ENCODE data around the gene NELFE.
"Not testable (repeated sequence)": the region's sequence is repeated elsewhere in the genome, so short reads cannot be mapped to it uniquely, and the experiment has no call there.

The NELFE gene

DNA sequence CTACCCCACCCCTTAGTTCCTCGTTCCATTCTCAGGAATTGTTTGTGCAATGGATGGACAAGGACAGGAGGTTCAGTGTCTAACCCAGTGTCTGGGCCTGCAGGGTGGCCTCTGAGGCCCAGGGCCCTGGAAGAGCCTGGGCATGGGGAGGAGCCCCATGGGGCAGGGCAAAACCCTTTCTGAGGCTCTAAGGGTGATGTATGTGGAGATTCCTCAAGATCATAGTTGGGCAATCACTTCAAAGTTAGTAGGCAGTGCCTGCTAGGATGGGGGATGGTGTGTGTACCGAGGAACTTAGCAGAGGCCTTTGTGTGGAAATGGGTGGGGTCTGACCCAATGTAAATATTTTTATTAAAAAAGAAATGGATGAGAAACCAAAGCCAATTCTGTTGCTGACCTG, 38.0 kb downstream of the NELFE start:
- H3K27ac Mint-ChIP-seq = no peak overlapping the region
- H3K27me3 Mint-ChIP-seq = peaks cover 5% of the 10 kb centered on the region
- no peak for ATAC-seq
- no peaks in the 10 kb centered on the region for H3K4me1 Mint-ChIP-seq
- no peak overlapping the region for H3K4me3 Mint-ChIP-seq
- no peaks in the 10 kb centered on the region for H3K36me3 Mint-ChIP-seq
- H3K9me3 Mint-ChIP-seq = no peaks in the 10 kb centered on the region

DNA sequence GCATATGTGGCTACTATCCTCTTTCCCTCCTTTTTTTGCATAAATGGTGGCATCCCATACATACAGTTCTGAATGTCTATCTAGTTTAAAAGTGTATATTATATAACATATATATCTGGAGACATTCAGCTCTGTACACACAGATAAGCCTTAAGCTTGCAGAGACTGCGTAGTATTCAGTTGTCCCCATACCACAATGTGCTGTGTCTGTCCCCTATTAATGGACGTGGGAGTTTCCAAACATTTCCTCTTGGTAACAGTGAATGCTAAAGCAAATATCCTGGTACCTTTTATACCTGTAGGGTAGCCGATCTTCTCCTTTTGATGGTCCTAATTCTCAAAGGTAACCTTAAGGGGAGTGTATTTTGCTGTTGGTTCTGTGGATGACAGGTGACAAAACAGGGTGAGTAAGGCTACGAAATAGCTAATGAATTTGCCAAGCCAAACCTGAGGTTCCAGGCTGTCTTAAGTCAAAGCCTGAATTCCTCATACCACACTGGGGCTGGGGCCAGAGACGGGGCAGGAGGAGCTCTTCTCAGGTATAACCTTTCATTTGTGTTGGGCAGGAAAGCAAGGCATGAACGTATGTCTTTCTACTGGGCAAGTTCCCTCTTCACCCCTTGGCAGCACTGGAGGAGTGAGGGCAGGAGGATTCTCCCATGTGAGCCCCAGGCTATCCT, 39.0 kb downstream of the NELFE start:
- H3K27me3 Mint-ChIP-seq = peaks cover 10% of the 10 kb centered on the region

DNA sequence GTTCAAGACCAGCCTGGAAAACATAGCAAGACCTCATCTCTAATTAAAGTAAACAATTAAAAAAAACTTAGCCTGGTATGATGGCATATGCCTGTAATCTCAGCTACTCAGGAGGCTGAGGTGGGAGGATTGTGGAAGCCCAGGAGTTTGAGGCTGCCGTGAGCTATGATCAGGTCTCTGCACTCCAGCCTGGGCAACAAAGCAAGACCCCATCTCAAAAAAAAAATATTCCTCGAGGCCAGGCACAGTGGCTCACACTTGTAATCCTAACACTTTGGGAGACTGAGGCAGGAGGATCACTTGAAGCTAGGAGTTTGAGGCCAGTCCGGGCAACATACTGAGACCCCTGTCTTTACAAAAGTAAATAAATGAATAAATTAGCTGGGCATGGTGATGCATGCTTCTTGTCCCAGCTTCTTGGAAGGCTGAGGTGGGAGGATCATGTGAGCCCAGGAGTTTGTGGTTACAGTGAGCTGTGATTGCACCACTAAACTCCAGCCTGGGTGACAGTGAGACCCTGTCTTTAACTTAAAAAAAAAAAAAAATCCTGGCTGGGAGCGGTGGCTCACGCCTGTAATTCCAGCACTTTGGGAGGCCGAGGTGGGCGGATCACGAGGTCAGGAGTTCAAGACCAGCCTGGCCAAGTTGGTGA, 40.6 kb downstream of the NELFE start:
- H3K4me1 Mint-ChIP-seq = no peaks in the 10 kb centered on the region
- no peak overlapping the region for H3K4me3 Mint-ChIP-seq
- H3K27ac Mint-ChIP-seq = no peak overlapping the region
- no peak for ATAC-seq
- H3K9me3 Mint-ChIP-seq = no peaks in the 10 kb centered on the region
- no peaks in the 10 kb centered on the region for H3K36me3 Mint-ChIP-seq
- peaks cover 10% of the 10 kb centered on the region for H3K27me3 Mint-ChIP-seq

More for the DNA sequence above, 39.0 kb downstream of the NELFE start:
- no peak for ATAC-seq
- H3K27ac Mint-ChIP-seq = no peak overlapping the region
- no peaks in the 10 kb centered on the region for H3K9me3 Mint-ChIP-seq
- H3K4me3 Mint-ChIP-seq = no peak overlapping the region
- no peaks in the 10 kb centered on the region for H3K36me3 Mint-ChIP-seq
- H3K4me1 Mint-ChIP-seq = no peaks in the 10 kb centered on the region

DNA sequence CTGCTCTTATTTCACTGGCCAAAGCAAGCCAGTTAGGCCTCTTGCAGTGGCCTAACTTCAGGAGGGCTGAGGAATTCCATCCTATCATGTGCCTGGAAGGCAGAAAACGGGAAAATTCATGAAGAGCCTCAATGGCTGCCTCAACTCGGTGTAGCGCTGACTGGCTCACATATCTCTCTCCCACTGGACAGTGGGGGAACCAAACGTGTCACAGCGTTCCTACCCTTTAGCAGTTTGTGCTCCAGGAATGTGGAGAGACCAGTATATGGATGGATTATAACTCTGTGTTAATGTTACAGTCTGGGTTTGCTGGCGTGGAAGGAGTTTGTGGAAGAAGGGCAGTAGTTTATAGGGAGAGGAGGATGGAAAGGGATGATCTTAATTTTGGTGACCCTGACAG, 43.0 kb downstream of the NELFE start:
- Mint-ChIP-seq H3K9me3 (no peaks in the 10 kb centered on the region), H3K27ac (no peak overlapping the region), H3K4me3 (no peak overlapping the region), H3K36me3 (no peaks in the 10 kb centered on the region), H3K27me3 (peaks cover 20% of the 10 kb centered on the region), H3K4me1 (no peaks in the 10 kb centered on the region)
- no peak for ATAC-seq

DNA sequence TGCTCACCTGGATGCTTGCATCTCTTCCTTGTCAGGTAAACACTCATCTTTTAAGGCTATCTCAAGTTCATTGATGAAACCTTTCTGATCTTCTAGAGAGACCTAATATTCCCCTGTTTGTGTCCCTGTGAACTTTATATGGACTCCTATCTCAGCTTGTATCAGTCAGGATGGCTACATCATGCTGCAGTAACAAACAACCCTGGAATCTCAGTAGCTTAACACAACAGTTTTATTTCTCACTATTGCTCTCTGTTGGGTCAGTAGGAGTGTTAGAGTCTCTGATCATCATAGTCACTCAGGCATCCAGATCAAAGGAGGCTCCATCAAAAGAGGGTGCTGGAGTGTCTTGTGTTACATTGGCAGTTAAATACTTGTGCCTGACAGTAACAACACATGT, 43.4 kb downstream of the NELFE start:
- Mint-ChIP-seq H3K27ac (no peak overlapping the region), H3K27me3 (peaks cover 20% of the 10 kb centered on the region), H3K4me1 (peaks cover under 1% of the 10 kb centered on the region), H3K36me3 (no peaks in the 10 kb centered on the region), H3K4me3 (no peak overlapping the region), H3K9me3 (no peaks in the 10 kb centered on the region)
- no peak for ATAC-seq

DNA sequence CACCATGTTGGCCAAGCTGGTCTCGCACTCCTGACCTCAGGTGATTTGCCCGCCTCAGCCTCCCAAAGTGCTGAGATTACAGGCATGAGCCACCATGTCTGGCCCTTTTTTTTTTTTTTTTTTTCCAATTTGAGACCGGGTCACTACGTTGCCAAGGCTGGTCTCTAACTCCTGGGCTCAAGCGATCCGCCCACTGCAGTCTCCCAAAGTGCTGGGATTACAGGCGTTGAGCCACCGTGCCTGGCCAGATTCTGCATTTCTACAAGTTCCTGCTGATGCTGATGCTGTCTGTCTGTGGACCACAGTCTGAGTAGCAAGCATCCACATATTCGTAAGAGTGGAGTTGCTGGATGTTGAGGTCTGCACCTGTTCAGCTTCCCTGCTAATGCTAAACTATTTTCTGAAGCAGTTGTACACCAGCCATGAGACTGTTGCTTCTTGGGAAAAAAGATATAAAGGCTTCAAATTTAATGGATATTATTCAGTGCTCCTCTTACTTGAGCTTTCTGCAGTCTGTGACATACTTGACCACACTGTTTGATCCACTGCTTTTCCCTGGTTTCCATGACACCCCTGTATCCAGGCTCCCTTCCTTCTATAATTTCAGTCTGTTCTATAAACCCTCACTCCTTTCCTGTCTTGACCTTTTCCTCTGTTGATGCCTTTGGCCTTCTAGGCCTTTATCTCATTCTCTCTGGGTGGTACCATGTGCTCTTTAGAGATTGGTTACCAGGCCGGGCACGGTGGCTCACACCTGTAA, 46.8 kb downstream of the NELFE start:
- H3K36me3 Mint-ChIP-seq = no peaks in the 10 kb centered on the region
- H3K4me3 Mint-ChIP-seq = no peak overlapping the region
- H3K27me3 Mint-ChIP-seq = peaks cover 20% of the 10 kb centered on the region
- H3K9me3 Mint-ChIP-seq = no peaks in the 10 kb centered on the region
- H3K4me1 Mint-ChIP-seq = peaks cover 10% of the 10 kb centered on the region
- no peak overlapping the region for H3K27ac Mint-ChIP-seq
- ATAC-seq = no peak

DNA sequence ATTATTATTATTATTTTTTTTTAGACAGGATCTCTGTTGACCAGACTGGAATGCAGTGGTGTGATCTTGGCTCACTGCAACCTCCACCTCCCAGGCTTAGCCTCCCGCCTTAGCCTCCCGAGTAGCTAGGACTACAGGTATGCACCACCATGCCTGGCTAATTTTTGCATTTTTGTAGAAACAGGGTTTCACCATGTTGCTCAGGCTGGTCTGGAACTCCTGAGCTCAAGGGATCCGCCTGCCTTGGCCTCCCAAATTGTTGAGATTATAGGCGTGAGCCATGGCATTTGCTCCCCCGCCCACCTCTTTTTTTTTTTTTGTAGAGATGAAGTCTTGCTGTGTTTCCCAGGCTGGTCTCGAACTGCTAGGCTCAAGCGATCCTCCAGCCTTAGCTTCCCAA, 49.5 kb downstream of the NELFE start:
- not testable (repeated sequence) for H3K4me3 Mint-ChIP-seq, H3K27me3 Mint-ChIP-seq, H3K4me1 Mint-ChIP-seq, H3K27ac Mint-ChIP-seq, H3K9me3 Mint-ChIP-seq, ATAC-seq, H3K36me3 Mint-ChIP-seq

DNA sequence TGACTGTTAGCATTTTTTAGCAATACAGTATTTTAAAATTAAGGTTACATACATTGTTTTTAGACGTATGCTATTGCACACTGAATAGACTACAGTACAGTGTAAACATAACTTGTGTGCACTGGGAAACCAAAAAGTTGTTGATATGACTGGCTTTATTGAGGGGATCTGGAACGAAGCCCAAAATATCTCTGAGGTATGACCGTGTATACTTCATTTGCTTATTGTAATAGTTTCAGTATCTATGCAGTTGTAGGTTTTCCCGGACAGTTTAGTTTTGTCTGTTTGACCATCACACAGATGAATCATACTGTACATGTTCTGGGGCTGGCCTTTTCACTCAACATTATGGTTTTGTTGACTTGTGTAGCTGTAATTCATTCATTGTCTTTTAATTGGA, 50.0 kb downstream of the NELFE start:
- Mint-ChIP-seq H3K4me1 (peaks cover 10% of the 10 kb centered on the region), H3K9me3 (no peaks in the 10 kb centered on the region), H3K36me3 (no peaks in the 10 kb centered on the region), H3K4me3 (no peak overlapping the region), H3K27me3 (peaks cover 10% of the 10 kb centered on the region), H3K27ac (no peak overlapping the region)
- ATAC-seq = peak; percentile 70

DNA sequence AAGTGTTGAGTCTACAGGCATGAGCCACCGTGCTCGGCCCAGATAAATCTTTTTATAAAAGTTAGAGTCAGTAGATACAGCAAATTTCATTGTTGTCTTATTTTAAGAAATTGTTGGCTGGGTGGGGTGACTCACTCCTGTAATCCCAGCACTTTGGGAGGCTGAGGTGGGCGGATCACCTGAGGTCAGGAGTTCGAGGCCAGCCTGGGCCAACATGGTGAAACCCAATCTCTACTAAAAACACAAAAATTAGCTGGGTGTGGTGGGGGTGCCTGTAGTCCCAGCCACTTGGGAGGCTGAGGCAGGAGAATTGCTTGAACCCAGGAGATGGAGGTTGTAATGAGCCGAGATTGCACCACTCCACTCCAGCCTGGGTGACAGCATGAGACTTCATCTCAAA, 50.5 kb downstream of the NELFE start:
- not testable (repeated sequence) for H3K9me3 Mint-ChIP-seq, H3K4me3 Mint-ChIP-seq, H3K36me3 Mint-ChIP-seq, H3K27me3 Mint-ChIP-seq, H3K27ac Mint-ChIP-seq, ATAC-seq
- peaks cover 10% of the 10 kb centered on the region for H3K4me1 Mint-ChIP-seq

DNA sequence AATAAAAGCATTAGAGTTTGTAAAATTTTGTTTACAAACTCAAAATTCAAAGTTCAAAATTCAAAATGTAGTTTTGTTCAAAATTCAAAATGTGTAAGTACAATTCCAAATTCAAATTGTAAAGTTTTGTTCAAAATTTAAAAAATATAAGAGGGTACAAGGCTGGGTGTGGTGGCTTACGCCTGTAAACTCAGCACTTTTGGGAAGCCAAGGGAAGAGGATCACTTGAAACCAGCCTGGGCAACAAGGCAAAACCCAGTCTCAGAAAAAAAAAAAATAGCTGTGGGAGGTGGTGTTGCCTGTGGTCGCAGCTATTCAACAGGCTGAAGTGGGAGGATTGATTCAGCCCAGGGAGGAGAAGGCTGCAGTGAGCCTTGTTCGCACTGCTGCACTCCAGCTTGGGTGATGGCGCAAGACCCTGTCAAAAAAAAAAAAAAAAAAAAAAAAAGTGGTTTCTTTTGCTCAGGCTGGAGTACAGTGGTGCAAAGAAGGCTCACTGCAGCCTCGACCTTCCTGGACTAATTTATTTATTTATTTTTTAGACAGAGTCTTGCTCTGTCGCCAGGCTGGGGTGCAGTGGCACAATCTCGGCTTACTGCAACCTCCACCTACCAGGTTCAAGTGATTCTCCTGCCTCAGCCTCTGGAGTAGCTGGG, 51.5 kb downstream of the NELFE start:
- Mint-ChIP-seq H3K9me3 (no peaks in the 10 kb centered on the region), H3K27me3 (peaks cover 5% of the 10 kb centered on the region), H3K4me1 (peaks cover 20% of the 10 kb centered on the region), H3K4me3 (no peak overlapping the region), H3K27ac (no peak overlapping the region), H3K36me3 (no peaks in the 10 kb centered on the region)
- no peak for ATAC-seq

DNA sequence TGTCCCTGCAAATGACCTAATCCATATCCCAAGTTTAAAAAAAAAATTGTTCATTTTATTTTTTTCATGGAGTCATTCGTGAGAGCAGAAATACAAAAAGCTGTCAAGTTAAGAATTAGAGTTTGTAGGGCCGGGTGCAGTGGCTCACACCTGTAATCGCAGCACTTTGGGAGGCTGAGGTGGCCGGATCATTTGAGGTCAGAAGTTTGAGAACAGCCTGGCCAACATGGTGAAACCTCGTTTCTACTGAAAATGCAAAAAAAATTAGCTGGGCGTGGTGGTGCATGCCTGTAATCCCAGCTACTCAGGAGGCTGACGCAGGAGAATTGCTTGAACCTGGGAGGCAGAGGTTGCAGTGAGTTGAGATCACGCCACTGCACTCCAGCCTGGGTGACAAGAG, 52.0 kb downstream of the NELFE start:
- ATAC-seq = not testable (repeated sequence)

DNA sequence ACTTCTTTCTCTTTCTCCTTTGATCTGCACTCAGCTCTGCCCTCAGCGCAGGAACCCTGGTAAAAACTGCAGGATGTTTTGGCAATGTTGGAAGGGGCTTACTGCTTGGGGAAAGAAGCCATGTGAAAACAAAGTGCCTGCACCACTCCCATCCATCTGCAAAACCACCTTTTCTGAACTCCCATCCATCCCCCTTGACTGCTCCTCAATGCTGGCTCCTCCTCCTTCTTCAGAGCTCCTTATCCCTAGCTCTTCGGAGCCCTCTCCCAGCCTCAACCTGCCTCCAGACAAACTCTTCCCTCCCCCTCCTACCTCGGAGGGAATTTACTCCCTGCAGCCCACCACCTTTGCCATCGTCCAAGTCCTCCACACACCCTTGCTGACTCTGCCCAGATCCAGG, 52.6 kb downstream of the NELFE start:
- Mint-ChIP-seq H3K4me3 (no peak overlapping the region), H3K4me1 (peaks cover 21% of the 10 kb centered on the region), H3K27me3 (no peaks in the 10 kb centered on the region), H3K9me3 (no peaks in the 10 kb centered on the region), H3K27ac (no peak overlapping the region), H3K36me3 (no peaks in the 10 kb centered on the region)
- ATAC-seq = no peak

More for the DNA sequence above, 52.0 kb downstream of the NELFE start:
- peaks cover 21% of the 10 kb centered on the region for H3K4me1 Mint-ChIP-seq
- H3K9me3 Mint-ChIP-seq, H3K27me3 Mint-ChIP-seq, H3K27ac Mint-ChIP-seq, H3K4me3 Mint-ChIP-seq, H3K36me3 Mint-ChIP-seq: not testable (repeated sequence)

DNA sequence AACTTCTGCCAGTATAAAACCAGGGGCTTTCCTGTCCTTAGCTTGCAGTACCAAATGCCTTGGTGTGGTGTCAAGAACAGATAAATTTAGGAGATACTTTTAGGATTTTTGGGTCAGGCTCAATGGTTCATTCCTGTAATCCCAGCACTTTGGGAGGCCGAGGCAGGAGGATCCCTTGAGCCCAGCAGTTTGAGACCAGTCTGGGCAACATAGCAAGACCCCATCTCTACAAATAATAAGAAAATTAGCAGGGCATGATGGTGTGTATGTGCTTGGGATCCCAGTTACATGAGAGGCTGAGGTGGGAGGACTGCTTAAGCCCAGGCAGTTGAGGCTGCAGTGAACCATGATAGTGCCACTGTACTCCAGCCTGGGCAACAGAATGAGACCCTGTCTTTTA, 53.7 kb downstream of the NELFE start:
- no peak for ATAC-seq
- Mint-ChIP-seq H3K36me3 (no peaks in the 10 kb centered on the region), H3K4me3 (no peak overlapping the region), H3K9me3 (no peaks in the 10 kb centered on the region), H3K27me3 (no peaks in the 10 kb centered on the region), H3K27ac (no peak overlapping the region), H3K4me1 (peaks cover 17% of the 10 kb centered on the region)

DNA sequence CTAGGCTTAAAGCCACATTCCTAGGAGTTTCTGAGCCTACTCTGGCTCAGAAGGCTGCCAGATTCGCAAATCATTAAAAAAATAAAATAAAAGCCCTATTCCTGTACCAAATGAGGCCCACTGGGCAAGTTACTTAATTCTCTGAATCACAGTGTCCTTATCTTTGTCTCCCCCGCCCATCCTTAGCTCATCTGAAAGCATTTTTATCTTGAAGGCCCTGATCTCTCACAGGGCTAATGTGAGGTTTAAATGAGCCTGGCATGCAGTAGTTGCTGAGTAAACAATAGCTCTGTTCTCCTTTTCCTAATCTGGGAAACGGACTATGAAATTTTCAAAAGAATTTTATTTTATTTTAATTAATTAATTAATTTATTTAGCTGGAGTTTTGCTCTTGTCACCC, 54.8 kb downstream of the NELFE start:
- H3K4me1 Mint-ChIP-seq = peaks cover 25% of the 10 kb centered on the region
- H3K4me3 Mint-ChIP-seq = no peak overlapping the region
- H3K36me3 Mint-ChIP-seq = no peaks in the 10 kb centered on the region
- H3K9me3 Mint-ChIP-seq = no peaks in the 10 kb centered on the region
- no peak overlapping the region for H3K27ac Mint-ChIP-seq
- H3K27me3 Mint-ChIP-seq = no peaks in the 10 kb centered on the region
- ATAC-seq = no peak

Measured in stimulated activated memory B cell treated with anti-CD40 and anti-IgM and Interleukin-4, amounts not matched to agents 10 μg/mL and 1 μg/mL and 100 μg/mL, for 72 hours (primary cell).